Umbilical cord (tissue), 2 donors: ENCODE measurements around the gene CACNB4. TPM values are rescaled to one million over a fixed set of nuclear protein-coding genes. Genes with fewer than 3 reads are reported as not detected.
A peak's percentile ranks its signal among the peaks of the same experiment; 100 is the strongest.
"Not testable (repeated sequence)": the region's sequence is repeated elsewhere in the genome, so short reads cannot be mapped to it uniquely, and the experiment has no call there.

Experiments
- DNase-seq: peaks from one replicate; pipeline ENCODE4 v3.0.0-alpha.2; 2015; ENCODE audit warnings: low spot score
- total RNA-seq: library from RNA; depleted of rRNA; stranded (reverse); fragments of >200 nt; gene quantifications from one replicate; pipeline ENCODE4 v1.2.3, GENCODE V29; 2014; ENCODE audit warnings: low replicate concordance; ENCODE audit not compliant: insufficient read depth

CACNB4 gene
- total RNA-seq, 1 donor from 2014 or later, result 40.2 TPM

DNA sequence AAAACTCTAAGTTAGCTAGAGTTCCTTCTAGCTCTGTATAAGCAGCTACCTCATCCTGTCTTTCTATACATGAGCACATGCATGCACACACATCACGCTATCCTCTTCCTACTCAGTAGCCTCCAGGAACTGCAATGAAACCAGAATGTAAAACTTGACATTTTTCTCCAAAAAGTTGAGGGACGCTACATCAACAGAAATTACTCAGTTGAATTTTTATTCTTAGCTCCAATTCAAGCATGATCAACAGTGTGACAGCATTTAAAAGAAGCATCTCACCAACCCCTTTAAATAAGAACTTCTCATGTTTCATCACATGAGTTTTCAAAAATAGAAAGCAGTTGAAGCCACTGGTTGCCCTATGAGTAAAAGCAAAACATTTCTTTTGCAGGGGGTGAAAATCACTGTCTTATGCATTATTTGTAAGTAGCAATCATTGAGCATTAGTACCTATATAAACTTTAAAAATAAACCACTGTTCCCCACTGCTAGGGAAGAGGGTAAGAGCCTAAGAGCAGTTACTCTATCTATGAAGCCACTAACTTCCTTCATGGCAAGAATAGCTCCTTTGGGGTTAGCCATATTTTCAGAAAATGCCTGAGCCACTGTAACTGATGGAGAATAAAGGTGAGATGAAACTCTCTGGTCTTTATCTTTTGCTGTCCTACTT, 192.7 kb downstream of the CACNB4 start:
- peak; percentile 59 for DNase-seq

DNA sequence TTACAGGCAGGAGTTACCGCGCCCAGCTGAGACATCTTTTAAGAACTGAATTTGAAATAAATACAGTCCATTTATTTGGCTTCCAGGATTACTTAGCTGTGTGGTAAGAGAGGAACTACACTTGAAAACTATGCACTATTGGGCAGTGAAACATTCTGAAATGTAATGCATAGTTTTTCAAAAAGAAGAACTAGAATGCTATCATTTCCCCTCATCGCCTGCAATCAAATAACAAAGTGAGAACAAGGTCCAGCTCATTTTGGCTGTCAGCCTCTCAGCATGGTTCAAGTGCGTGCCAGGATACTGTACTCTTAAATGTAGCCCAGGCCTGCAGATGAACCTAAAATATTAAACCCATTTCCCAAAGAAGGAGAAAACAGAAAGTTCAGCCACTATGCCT, 194.0 kb downstream of the CACNB4 start:
- DNase-seq, result no peak

DNA sequence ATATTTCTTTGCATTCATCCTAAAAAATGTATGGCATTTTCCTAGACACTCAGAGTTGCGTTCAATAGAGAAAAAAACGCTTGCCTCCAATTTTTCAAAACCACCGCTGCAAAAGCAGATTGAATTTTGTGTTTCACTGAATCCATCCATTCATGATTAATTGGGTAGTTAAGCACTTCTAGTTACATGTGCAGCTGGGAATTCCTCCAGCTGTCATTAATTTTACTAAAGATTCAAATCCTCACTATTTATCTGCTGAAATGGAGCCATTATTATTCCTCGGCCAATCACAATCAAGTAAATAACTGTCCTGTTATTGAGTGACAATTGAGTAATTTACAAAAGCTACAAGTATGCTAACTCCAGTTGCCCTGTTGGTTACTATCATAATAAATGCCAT, 194.8 kb downstream of the CACNB4 start:
- DNase-seq, result no peak

DNA sequence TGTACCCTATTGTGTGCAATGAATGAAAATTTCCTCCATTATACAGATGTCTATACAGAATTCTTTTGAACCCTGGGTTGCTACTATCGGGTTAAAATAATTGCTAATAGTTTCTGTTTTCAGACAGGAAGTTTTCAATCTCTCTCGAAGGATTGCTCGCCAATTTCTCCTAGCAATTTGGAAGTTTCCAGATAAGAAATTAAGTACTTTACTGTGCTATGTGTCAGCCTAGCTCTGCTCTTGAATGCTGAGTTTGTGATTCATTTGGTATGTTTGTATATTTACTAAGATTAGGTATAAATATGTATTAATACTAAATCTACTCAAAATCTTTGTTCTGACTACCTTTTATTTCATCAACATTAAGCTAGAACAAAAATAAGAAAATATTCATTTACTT, 196.0 kb downstream of the CACNB4 start:
- DNase-seq, result no peak

DNA sequence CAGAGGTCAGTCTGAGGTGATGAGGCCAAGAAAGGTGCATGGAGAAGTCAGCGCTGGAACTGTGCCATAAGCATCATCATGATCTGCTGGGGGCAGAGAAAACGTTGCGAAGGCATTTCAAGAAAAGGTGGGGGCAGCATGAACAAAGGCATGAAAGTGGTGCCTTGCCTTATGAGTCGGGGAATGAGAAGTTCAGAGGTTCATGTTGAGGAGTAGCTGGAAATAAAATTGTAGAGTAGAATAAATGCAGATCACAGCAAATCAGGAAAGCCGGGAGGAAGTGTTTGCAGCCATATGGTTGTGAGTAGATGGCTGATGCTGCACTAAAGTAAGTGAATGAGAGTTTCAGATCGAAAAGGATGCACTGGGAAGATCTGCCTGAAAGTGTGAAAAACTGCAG, 198.5 kb downstream of the CACNB4 start:
- DNase-seq, result no peak

DNA sequence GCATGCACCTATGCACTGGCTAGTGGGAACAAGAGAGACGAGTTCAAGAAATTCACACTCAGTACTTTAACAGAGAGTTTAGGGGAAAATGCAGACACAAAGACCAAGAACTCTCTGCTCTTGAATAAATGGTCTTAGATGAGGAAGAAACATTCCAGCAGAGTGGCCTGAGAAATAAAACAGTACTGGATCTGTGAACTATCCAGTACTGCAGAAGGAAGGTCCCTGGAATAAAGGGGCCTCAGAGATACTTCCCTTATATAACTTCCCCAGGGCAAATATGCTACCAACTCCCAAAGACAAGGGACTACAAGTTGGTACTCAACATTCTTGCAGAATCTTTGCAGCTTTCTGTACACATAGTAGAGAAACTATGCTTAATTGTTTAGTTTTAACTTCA, 199.7 kb downstream of the CACNB4 start:
- no peak for DNase-seq

DNA sequence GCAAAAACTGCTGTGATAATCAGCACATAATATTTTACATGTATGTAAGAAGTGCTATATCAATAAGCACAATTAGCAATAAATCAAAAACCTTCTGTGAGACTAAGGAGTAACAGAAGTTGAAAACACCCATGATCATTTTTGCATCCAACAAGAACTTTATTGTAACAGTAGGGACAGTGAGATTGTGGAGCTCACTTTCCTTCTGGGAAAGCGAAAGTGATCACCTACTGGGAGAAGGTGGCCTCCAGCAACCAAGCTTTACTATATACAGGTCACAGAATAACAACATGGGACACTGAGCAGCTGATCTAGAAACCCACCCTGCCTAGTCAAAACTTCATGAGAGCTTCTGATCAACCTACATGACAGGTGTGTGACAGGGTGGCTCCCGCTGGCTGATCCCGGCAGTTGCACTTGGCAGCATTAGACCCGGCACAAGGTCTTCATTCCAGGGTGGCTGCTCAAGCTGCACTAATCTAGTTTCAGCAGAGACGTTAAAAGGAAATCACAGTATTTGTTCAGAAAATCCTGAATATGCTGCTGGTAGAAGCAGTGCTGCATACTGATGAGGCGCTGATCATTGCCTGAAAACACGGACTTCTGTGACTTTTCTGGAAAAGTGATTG, 207.2 kb downstream of the CACNB4 start:
- DNase-seq, result no peak

DNA sequence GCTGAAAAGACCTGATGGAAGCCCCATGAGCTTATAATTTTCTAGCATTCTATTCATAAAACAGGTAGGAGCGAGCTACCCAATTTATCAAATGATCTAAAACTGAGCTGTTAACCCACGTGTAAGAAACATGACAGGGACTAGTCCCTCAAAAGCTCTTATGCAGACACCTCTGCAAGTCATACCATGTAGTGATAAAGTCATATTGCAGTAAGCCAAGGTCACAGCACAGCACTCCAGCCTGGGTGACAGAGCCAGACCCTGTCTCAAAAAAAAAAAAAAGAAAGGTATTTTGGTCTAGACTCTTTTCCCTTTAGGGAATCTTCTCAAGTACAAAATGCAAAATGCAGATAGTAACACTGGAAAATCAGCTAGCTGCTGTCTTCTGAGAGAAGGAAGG, 211.7 kb downstream of the CACNB4 start:
- DNase-seq, result no peak

DNA sequence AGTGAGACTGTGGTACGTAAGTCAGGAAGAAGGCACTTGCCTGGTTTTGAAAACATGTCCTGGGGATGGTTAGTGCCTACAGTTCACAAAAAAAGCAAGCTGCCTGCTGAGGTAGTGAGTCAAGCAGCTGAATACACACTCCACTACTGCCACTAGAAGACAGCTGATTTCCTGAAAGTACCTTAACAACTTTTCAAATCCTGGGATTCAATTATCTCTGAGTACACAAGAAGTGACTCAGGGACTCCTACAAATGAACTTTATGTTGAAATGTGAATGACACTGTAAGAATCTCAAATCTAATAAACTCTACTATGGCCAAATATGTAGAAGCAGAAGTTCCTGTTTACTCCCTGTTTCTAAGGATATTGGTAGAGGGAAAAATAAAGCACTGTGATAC, 212.6 kb downstream of the CACNB4 start:
- DNase-seq, result no peak

DNA sequence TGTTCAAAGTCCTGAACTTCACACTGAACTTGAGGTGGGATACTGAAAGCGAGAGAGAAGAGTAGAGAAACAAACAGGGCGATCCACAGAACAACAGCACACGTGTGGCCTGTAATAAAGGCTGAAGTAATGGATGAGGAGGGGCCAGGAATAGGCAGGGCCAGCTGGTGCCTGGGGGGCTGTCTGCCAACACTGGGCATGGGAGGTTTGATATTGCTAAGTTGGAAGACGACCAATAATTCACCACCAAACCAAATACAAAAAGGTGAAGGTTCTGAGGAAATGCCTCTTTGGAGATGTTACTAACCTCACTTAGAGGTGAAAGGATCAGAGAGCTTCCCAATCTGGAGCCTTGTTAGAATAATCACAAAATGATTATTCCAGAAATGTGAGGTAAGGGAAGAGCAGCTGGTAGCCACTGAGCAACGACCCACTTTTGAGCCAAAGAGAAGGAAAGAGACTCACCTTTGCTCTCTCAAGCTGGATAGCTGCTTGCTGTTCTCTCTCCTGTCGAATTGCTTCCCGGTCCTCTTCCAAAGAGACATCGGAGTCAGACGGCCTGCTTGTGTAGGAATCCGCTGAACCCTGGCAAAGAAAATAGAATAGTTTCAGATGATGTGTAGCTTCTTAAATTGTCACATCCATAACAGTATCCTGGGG, 215.9 kb downstream of the CACNB4 start:
- DNase-seq, result no peak

DNA sequence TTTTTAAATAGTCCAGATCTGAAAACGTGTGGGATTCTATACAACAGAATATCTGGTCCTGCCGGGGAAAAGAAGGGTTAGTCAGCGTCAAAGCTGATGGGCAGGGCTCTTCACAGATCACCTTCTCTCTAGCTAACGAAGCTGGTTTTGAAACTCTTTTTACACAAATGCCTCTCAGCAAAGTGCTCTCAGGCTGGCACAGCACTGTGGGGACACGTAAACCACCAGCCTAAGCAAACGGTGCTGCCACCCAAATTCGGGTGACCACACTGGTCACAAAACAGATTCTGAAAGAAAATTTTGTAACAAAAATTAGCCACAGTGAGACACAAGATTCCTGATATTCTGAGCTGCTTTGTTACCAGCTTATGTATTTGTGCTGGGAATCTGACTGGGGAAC, 217.5 kb downstream of the CACNB4 start:
- no peak for DNase-seq

DNA sequence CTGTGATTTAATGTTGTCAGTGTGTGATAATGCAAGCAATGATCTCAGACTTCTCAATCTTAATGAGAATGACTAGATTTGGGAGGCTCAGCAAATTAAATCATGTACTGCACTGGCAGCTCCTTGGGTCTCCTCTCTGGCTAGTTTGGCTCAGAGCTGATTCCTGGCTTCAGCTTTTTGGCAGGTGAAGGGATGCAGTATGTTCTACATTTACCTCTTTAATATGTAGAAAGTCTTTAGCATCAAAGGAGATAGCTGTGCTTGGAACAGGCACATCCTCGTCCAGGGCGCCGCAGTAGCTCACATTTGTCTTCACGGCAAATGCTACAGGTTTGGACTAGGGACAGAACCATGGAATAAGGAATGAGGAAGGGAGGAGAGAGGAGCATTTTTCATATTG, 218.3 kb downstream of the CACNB4 start:
- no peak for DNase-seq

DNA sequence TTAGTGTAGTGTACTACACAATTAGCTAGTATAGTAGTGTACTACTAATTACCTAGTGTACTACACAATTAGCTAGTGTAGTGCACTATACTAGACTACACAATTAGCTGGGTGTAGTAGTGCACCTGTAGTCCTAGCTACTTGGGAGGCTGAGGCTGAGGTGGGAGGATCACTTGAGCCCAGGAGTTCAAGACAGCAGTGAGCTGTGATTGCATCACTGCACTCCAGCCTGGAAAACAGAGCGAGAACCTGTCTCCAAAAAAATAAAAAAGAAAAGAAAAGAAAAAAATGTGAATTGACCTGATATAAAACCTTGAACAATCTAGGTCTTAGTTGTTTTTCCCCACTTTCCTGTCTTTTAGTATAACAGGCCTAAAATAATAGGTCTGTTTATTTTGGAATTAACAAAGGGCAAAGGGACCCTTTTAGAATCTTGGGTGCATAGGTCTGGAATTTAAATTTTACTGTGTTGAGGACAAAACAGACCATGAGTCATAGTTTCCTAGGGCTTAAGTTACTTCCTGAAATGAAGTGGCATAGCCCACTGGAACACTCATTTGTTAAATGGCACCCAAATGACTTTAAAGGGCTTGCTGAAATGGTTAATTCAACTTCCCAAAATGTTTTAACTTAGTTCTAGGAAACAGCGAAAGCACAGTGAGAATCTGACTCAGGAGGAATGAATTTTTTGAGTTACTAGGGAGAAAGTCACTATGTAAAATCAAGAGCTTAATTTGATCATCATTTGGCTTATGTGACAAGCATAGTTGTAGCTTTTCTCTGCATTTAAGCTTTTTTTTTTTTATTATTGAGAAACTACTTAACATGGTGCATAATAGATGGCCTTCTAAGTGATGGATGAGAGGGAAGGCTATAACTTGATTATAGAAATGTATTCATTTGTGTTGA, 219.9 kb downstream of the CACNB4 start:
- DNase-seq, result peak; percentile 44

DNA sequence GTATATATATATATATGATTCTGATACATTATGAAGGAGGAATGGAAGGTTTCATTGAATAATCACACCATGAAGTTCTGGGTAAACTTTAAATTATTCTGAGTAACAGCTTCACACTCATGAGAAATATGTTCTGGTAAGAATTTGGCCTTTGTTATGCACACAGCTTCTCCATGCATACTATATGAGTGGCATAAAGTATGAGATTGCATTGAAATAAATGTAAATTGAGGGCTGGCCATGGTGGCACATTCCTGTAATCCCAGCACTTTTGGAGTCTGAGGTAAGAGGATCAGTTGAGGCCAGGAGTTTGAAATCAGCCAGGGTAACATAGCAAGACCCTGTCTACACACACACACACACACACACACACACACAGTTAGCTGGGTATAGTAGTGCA, 220.6 kb downstream of the CACNB4 start:
- DNase-seq, result no peak

DNA sequence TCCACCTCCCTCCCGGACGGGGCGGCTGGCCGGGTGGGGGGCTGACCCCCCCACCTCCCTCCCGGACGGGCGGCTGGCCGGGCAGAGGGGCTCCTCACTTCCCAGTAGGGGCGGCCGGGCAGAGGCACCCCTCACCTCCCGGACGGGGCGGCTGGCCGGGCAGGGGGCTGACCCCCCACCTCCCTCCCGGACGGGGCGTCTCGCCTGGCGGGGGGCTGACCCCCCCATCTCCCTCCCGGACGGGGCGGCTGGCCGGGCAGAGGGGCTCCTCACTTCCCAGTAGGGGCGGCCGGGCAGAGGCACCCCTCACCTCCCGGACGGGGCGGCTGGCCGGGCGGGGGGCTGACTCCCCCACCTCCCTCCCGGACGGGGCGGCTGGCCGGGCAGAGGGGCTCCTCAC, 223.2 kb downstream of the CACNB4 start:
- DNase-seq, result not testable (repeated sequence)

DNA sequence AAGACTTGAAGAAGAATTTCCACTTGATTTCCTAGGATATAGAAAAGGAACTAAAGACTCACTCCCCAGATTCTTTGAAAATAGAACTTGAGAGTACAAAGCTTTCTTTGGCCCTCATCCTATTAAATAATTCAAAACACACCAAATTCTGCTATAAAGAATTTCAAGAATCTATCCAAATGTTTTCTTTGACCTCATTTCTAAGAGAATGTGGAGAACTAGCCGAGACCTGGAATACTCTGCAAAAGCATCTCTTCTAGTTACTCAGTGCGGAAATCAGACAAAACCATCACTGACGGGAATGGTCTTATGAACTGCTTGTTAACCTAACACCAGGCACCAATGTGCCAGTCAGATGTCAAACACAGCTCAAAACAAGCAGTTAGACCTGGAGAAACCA, 226.4 kb downstream of the CACNB4 start:
- no peak for DNase-seq

DNA sequence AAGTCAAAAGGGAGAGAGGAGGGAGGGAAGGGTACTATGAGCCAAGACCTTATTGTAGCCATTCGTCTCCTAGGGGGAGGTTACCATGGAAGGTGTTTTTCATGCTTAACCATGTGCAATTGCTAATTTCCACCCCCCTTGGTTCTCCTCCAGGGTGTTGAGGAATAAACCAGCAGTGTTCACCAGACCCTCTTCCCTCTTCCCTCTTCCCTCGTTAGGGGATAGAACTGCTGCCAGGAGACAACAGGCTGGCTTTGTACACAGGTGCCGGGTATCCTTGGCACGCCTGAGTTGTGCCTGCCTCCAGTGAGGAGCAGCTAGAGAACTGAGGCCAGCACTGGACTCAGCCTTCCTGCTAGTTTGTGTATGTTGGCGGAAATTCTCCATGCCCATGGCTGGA, 229.6 kb downstream of the CACNB4 start:
- DNase-seq, result no peak

DNA sequence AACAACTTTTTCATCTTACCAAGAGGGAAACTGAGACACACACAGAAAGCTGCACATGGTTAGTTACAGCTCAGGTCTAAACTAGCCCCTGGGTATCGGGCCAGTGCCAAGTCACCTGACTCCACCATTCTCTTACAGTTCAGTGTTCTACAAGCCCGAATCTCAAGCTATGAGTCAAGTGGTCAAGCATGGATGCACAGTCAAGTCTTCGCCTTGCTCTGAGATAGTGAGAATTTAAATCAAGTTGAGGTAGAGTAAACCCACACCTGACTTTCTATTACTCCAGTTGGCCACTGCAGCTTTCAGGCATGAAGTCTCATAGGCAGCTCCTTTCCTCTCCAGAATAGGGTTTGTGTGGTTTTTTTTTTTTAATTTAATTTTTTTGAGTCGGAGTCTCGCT, 236.1 kb downstream of the CACNB4 start:
- DNase-seq, result no peak

DNA sequence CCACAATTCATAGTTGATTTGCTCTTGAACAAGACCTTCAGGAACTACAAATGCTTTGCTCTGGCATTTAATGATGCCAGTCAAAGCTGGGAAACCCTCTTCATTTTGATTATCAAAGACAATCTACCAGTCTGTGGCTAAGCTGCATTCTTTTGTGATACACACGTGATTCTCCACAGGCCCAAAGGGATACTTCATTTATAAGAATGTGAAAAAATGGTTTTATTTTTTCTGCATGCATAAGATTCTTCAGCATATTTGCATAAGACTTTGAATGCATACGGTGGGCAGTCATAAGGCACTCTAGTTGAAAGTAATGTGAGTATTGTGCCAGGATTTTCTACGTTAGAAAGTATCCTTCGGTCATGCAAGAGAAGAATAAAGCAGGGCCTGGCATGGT, 237.7 kb downstream of the CACNB4 start:
- DNase-seq, result no peak

DNA sequence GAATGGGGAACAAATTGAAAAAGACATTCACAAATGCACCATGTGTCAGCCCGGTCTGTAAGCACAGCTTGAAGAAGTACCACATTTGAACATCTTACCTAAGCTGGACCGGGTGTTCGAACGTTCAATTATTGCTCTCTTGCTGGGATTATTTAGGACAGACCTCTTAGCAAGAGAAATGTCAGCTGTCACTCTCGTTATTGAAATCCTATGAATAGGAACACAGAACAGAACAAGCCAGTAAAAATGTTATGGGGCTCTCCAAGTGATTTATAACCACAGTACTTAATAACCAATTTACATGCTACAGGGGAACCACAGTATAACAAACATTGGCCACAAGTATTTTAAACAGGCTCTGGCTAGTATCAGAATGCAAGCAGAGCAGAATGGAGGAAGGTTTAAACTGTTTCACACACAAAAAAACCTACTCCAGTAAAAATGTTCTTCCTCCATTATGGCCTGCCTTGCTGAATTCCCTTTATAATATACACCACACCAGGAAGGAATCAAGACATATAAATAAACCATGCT, 238.2 kb downstream of the CACNB4 start:
- no peak for DNase-seq

DNA sequence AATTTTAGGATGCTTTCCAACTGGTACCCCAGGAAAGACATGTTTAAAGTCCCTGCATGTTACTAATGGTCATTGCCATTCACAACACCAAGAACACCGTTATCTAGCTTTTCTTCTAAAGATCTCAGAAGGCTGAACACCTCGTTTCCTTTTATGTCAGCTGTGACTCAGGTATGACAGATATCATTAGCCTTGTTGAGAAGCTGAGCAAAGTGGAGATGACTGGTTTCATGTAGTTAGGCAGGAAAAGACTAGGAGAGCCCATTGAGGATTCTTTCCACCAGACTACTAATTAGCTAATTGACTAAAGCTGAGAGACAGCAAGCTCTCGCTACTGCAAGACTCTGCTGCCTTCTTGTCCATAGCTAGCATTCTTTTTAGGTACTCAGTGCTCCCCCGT, 238.6 kb downstream of the CACNB4 start:
- DNase-seq, result no peak

DNA sequence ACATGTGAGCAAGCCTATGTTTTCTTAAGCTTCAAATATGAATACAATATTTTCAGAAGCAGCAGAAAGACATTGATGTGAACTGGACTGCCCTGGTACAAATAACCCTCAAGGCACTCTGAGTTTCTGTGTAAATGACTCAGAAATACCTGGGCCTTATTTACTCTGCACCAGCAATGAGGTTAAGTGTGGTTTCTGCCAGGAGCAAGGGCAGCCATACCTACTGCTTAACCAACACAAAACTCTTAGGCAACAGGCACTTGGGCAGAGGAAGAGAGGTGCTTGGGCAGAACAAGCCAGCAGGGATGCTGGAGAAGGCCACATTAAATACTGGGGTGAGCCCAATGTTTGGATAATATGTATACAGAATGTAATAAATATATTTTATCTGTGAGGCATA, 241.2 kb downstream of the CACNB4 start:
- DNase-seq, result no peak
